ENCODE data around the gene BRI3.

The BRI3 gene, protein sequence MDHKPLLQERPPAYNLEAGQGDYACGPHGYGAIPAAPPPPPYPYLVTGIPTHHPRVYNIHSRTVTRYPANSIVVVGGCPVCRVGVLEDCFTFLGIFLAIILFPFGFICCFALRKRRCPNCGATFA

GRCh38 chr7:98280791-98281756 lies at the start of gene BRI3:
Gene BRI3, plus strand, starts transcription at chr7:98281686. Its CDS starts 110 bp downstream, at chr7:98281796.
- DNase-seq (ENCODE audit: low spot score) = peak; percentile 93

DNA sequence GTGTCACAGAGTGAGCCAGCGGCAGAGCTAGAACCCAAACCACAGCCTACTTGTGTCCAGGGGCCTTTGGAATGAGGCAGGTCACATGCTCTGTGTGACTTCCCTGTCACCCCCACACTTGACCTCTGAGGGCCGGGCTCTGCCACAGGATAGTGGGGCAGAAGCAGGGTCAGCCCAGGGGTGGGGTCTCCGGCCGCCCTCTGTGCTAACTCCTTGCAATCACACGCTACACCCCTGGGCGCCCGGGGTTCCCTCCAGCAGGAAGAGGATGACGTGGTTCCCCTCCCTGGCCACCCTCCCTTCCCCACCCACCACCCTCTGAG lies 49.3 kb upstream of the BRI3 start:
- DNase-seq (ENCODE audit: low spot score) = no peak

- no peak for DNase-seq (ENCODE audit: low spot score)
These were observed 48.7 kb upstream of the BRI3 start for GRCh38 chr7:98232799-98233198.

GRCh38 chr7:98233219-98234070 lies 48.0 kb upstream of the BRI3 start:
- no peak for DNase-seq (ENCODE audit: low spot score)

DNA sequence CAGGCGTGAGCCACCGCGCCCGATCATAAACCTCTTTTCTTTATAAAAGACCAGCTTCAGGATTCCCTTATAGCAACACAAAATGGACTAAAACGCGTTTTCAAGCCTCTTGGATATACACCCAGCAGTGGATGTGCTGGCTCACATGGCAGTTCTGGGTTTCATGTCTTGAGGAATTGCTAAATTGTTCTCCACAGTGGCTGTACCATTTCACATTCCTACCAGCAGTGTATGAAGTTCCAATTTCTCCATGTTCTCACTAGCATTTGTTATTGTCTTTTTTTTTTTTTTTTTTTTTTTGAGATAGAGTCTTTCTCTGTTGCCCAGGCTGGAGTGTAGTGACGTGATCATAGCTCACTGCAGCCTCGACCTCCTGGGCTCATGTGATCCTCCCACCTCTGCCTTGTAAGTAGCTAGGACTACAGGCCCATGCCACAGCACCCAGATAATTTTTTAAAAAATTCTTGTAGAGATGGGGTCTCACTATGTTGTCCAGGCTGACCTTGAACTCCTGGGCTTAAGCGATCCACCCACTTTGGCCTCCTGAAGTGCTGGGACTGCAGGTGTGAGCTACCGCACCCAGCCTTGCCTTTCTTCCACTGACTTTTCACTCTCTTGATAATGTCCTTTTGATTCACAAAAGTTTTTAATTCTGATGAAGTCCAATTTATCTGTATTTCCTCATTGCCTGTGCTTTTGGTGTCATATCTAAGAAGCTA lies 46.9 kb upstream of the BRI3 start:
- DNase-seq (ENCODE audit: low spot score) = no peak

DNA sequence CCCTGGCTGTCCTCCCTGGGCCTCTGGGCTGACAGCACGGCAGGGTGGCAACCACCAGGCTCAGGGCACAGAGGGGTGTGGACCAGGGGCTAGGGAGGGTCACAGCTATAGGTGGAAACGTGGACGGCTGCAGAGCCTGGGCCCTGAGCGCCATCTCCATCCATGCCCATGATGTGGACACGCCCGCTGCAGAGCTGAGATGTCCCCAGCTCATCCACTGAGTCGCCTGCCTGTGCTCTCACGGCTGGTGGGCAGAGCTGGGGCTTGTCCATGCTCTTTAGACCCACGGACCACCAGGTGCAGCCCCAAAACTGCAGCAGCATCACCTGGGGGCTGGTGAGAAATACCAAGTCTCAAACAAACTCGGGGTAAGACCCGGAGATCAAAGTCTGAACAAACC lies 45.6 kb upstream of the BRI3 start:
- no peak for DNase-seq (ENCODE audit: low spot score)

- DNase-seq (ENCODE audit: low spot score) = no peak
These were observed 44.9 kb upstream of the BRI3 start for GRCh38 chr7:98236355-98237185.

GRCh38 chr7:98238076-98238475 lies 43.4 kb upstream of the BRI3 start:
- no peak for DNase-seq (ENCODE audit: low spot score)

DNA sequence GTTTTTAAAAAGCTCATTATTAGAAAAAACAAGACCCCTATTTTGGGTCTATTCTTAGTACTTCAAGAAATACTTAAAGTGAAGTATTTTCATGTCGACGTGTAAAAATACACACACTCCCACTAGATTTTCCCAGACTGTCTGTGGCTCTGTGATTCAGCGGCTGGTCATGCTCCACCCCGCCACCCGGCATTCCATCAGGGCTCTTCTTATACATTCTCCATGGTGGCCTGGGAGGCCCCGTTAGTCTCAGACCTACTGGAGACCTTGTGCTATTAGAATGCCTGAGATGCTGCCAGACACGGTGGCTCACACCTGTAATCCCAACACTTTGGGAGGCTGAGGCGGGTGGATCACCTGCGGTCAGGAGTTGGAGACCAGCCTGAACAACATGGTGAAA lies 42.5 kb upstream of the BRI3 start:
- DNase-seq (ENCODE audit: low spot score) = no peak

DNA sequence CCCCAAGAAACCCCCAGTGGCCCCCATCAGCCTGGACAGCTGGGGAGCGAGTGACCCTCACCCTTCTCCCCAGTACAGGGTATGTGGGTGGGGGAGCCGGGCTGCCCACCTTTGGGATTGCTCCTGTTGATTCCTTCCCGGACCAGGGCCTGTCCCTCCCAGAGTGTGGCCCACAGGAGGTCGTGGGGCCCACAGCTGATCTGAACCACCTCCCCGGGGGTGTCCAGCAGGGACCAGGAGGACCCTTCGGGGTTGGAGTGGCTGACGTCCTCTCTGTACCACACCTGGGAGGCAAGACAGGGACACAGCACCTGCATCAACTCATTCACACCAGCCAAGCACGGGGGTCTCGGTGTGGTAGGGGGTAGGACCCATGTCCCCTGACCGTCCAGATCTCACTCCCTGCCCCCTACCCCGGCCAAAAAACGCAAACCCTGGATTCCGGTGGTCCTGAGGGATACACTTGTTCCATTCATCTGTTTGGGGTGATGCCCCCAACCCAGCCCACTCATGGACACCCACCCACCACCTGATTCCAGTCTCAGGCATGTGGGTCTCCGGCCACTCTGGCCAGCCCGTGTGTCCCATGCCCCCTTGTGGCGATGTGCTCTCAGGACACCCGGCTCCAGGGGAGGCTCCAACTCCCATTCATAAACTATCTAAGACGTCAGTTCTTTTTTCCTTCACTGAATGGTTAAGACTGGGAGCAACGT lies 40.4 kb upstream of the BRI3 start:
- DNase-seq (ENCODE audit: low spot score) = peak; percentile 27

GRCh38 chr7:98241674-98242241 lies 39.7 kb upstream of the BRI3 start:
- no peak for DNase-seq (ENCODE audit: low spot score)

DNA sequence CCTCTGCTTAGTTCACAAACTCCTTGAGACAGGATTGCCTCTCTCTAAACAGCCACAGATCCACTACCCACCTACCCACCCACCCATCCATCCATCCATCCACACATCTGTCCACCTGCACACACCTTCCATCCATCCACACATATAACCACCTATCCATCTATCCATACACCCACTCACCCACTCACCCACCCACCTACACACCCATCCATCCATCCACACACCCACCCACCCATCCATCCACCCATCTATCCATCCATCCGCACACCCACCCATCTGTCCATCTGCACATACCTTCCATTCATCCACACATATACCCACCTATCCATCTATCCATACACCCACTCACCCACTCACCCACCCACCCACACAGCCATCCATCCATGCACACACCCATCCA lies 39.1 kb upstream of the BRI3 start:
- no peak for DNase-seq (ENCODE audit: low spot score)

DNA sequence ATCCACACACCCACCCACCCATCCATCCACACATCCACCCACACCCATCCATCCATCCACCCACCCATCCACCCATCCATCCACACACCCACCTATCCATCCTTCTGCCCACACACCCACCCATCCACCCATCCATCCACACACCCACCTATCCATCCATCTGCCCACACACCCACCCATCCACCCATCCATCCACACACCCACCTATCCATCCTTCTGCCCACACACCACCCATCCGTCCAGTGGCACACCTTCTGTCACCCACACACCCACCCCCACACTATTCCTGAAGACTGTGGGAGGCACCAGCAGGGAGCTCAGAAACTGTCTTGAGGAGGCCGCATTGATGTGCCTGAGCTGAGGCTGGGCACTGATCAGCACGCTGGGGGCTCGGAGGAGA lies 38.6 kb upstream of the BRI3 start:
- DNase-seq (ENCODE audit: low spot score) = no peak

- DNase-seq (ENCODE audit: low spot score) = no peak
These were observed 36.6 kb upstream of the BRI3 start for GRCh38 chr7:98244871-98245270.

GRCh38 chr7:98248156-98248555 lies 33.3 kb upstream of the BRI3 start:
- no peak for DNase-seq (ENCODE audit: low spot score)

DNA sequence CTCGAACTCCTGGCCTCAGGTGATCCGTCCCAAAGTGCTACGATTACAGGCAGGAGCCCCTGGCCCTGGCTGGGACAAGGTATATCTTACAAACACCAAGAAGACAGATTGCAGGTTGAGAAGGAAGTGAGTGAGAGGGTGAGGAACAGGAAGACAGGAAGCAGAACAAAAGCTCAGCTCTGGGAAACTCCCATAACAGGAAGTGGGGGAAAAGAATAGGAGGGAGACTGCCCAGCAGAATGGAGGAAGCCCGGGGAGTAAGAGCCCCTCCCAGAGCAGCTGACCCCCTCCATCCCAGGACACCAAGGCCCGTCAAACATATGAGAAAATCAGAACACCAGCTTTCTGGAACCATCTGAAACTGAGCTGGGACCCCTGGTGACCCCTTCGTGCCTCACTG lies 32.4 kb upstream of the BRI3 start:
- no peak for DNase-seq (ENCODE audit: low spot score)

GRCh38 chr7:98250789-98251188 lies 30.7 kb upstream of the BRI3 start:
- DNase-seq (ENCODE audit: low spot score) = no peak

DNA sequence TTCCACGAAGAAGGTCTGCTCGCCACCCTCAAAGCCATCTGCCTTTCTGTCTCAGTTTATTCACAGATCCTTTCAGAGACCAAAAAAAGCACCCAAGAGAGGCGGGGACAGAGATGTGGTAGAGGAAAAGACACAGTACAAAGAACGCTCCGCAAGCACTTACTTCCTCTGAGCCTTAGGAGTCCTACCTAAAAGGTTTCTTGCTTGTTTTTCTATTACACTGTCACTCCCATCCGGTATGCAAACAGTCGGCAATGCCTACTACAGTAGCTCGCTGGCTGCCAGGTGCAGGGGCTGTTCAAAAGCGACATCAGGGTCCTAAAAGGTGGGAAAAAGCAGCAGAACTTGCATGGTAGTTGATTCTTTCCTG lies 30.3 kb upstream of the BRI3 start:
- no peak for DNase-seq (ENCODE audit: low spot score)

DNA sequence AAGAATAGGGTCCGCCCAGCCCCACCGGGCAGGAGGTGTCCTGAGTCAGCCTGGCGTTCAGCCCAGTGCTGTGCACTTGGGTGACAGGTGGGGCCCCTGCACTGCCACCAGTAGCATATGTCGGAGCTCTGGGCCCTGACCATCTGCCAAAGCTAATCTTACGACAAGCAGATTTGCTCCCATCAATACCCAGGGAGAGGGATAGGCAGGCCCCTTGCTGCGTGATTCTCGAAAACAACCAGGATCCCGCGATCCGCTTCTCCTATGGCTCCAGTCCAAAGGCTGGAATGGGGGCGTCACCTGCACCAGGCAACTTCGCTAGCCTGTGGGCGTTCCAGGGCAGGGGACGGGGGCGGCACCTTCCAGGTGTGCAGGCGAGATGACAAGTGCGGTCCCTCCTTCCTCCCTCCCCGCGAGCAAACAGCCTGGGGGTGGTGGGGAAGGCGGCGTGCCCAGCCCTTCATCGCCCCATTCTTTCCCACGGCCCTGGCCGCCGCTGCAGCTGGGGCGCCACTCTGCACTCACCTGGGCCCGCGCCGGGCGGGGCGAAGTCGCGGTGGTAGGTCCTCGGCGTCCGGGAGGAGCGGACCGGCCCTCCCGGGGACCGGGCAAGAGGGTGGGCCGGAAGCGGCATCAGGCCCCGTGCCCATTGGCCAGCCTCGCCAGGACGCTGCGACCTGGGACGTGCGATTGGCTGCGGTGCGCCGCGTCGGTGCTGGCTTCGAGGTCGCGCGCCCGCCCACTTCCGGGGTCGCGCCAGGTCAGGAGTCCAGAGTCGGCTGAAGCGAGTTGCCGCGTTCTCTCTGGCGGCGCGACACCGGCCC lies 29.7 kb upstream of the BRI3 start, which contains the start of gene TECPR1:
Gene TECPR1 (minus strand): TSS at position 632 of the 824 bp plus-strand sequence. CDS start 6,086 bp downstream, outside the sequence.
- DNase-seq (ENCODE audit: low spot score) = peak; percentile 92
